SH-SY5Y (cell line): ENCODE data around the gene CDKN2D.

Source experiments
- GATA2 ChIP-seq: IDR thresholded peaks from 2 replicates; pipeline ENCODE4 v1.6.1; 2011; ENCODE audit warnings: mild to moderate bottlenecking, low read depth, low read length
- GATA3 ChIP-seq: IDR thresholded peaks from 2 replicates; pipeline ENCODE4 v1.6.1; 2011; ENCODE audit warnings: low read depth, mild to moderate bottlenecking, low read length, moderate library complexity

DNA sequence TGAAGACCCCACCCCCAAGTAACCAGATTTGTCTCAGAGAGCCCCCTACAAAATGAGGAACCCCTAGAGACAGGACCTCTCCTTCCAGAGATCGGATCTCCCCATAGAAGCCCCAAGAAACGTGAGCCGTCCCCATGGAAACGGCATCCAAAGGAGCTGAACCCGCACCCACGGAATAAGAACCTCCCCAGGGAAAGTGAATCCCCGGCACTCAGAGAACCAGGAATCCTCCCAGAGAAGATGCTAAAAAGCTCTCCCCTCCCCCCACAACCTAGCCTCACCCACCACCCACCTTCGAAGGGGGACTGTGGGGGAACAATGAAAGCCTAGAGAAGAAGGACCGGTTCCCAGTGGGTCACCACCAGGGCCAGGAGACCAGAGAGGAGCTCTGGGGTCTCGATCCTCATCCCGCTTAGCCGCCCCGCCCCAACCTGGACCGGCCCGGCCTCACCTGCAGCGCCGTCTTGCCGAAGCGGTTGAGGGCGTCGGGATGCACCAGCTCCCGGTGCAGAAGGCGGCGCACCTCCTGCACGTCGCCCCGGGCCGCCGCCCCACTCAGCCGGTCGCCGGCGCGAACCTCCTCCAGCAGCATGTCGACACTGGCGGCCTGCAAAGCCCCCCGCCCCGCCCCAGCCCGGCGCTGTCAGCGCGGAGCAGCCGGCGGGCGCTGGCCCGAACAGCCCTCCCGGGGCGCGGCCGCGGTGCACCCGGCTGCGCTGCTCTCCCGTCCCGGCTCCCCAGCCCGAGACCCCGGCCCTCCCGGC, 535 bp downstream of the CDKN2D start:
- TF ChIP-seq GATA3: no peak
- TF ChIP-seq GATA2: no peak
